Trophoblast cell (in vitro differentiated cells and primary cell): ENCODE measurements around the gene IQSEC3.

Experiments
- DNase-seq, 2 donors: peaks; one replicate each; pipeline ENCODE4 v3.0.0-alpha.2; 2016
- H2AFZ ChIP-seq: 2 replicates; pipeline ENCODE4 v1.6.1; 2013; ENCODE audit warnings: low read length, moderate library complexity, mild to moderate bottlenecking; ENCODE audit not compliant: insufficient read depth, poor library complexity
- H2AK5ac ChIP-seq: 2 replicates; pipeline ENCODE4 v1.6.1; 2013; ENCODE audit warnings: mild to moderate bottlenecking, low read length
- H2BK120ac ChIP-seq: 2 replicates; pipeline ENCODE4 v1.6.1; 2013; ENCODE audit warnings: low read length, mild to moderate bottlenecking, moderate library complexity; ENCODE audit not compliant: insufficient read depth, poor library complexity
- H2BK12ac ChIP-seq: 2 replicates; pipeline ENCODE4 v1.6.1; 2013; ENCODE audit warnings: mild to moderate bottlenecking, low read length, moderate library complexity
- H2BK5ac ChIP-seq: 2 replicates; pipeline ENCODE4 v1.6.1; 2013; ENCODE audit warnings: low read length, low read depth, moderate library complexity, mild to moderate bottlenecking; ENCODE audit not compliant: poor library complexity
- H3K14ac ChIP-seq: 2 replicates; pipeline ENCODE4 v1.6.1; 2013; ENCODE audit warnings: mild to moderate bottlenecking, low read length
- H3K18ac ChIP-seq: 2 replicates; pipeline ENCODE4 v1.6.1; 2013; ENCODE audit warnings: mild to moderate bottlenecking, low read length
- H3K23ac ChIP-seq: 2 replicates; pipeline ENCODE4 v1.6.1; 2013; ENCODE audit warnings: low read length
- H3K27ac ChIP-seq: 2 replicates; pipeline ENCODE4 v1.5.1; 2013; ENCODE audit warnings: low read depth, mild to moderate bottlenecking, inconsistent platforms, low read length, moderate library complexity
- H3K27me3 ChIP-seq: 2 replicates; pipeline ENCODE4 v1.6.1; 2013; ENCODE audit warnings: inconsistent platforms, mild to moderate bottlenecking, low read length, moderate library complexity; ENCODE audit not compliant: insufficient read depth
- H3K36me3 ChIP-seq, 2 experiments: 1 replicate in 1 of 2; 2 replicates in 1 of 2; pipeline ENCODE4 v1.6.1; 2013; ENCODE audit warnings: low read length in 2 of 2, mild to moderate bottlenecking in 2 of 2, moderate library complexity in 1 of 2; ENCODE audit not compliant: insufficient read depth in 2 of 2, control insufficient read depth in 1 of 2
- H3K4ac ChIP-seq: 2 replicates; pipeline ENCODE4 v1.6.1; 2013; ENCODE audit warnings: low read depth, mild to moderate bottlenecking, low read length, moderate library complexity
- H3K4me1 ChIP-seq, 2 experiments: 1 replicate in 1 of 2; 2 replicates in 1 of 2; pipeline ENCODE4 v1.6.1; 2013; ENCODE audit warnings: low read length in 2 of 2, mild to moderate bottlenecking in 2 of 2, moderate library complexity in 1 of 2; ENCODE audit not compliant: insufficient read depth in 2 of 2, control insufficient read depth in 1 of 2
- H3K4me2 ChIP-seq: 2 replicates; pipeline ENCODE4 v1.6.1; 2013; ENCODE audit warnings: inconsistent platforms, mild to moderate bottlenecking, low read length, moderate library complexity
- H3K4me3 ChIP-seq: 2 replicates; pipeline ENCODE4 v1.5.1; 2013; ENCODE audit warnings: mild to moderate bottlenecking, low read depth, low read length, inconsistent platforms
- H3K79me1 ChIP-seq: one replicate; pipeline ENCODE4 v1.6.1; 2013; ENCODE audit warnings: low read length
- H3K79me2 ChIP-seq: 2 replicates; pipeline ENCODE4 v1.6.1; 2013; ENCODE audit warnings: low read length, mild to moderate bottlenecking; ENCODE audit not compliant: control insufficient read depth, insufficient read depth, poor library complexity
- H3K9ac ChIP-seq: 2 replicates; pipeline ENCODE4 v1.6.1; 2013; ENCODE audit warnings: mild to moderate bottlenecking, low read length
- H3K9me3 ChIP-seq: 2 replicates; pipeline ENCODE4 v1.6.1; 2013; ENCODE audit warnings: low read depth, mild to moderate bottlenecking, control low read depth, inconsistent platforms, low read length; ENCODE audit not compliant: insufficient read depth
- H4K12ac ChIP-seq: 2 replicates; pipeline ENCODE4 v1.6.1; 2013; ENCODE audit warnings: low read depth, mild to moderate bottlenecking, low read length, moderate library complexity
- H4K8ac ChIP-seq: 2 replicates; pipeline ENCODE4 v1.6.1; 2013; ENCODE audit warnings: low read depth, mild to moderate bottlenecking, low read length, moderate library complexity
- H4K91ac ChIP-seq: one replicate; pipeline ENCODE4 v1.6.1; 2013; ENCODE audit warnings: low read depth, mild to moderate bottlenecking, low read length, moderate library complexity
- WGBS: extraction: QIAGEN DNeasy Blood & Tissue Kit; methylation state at CpG from one replicate; pipeline ENCODE4 v1.1.7; 2013; ENCODE audit warnings: missing lambda C conversion rate; ENCODE audit not compliant: insufficient read length, insufficient coverage; ENCODE audit errors: extremely low coverage; 5-methylcytosine and 5-hydroxymethylcytosine counted together

The IQSEC3 gene

DNA sequence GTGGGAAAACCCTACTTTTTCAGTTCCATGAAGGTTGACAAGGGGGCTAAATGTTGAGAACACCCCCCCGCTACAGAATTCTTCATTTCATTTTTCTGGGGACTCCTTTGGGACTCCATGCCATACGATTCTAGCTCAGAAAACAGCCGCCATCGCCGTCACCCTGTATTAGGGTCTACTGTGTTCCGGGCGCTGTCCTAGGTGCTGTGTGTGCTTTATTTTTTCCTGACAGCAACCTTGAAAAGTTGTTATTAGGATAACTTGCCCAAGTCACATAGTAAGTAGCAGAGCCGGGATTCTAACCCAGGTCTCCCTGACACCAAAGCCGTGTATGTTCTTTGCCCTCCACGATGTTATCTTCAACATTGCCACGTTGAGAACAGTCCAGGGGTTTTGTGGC, 55.1 kb downstream of the IQSEC3 start:
- Histone ChIP-seq H3K14ac (no peak overlapping the region), H3K79me2 (no peaks in the 10 kb centered on the region), H3K4me2 (no peak overlapping the region), H2BK12ac (no peak overlapping the region), H2BK5ac (no peak overlapping the region), H3K4ac (no peak overlapping the region), H2AK5ac (no peak overlapping the region), H4K91ac (no peak overlapping the region), H3K27me3 (no peaks in the 10 kb centered on the region), H3K4me1 (no peaks in the 10 kb centered on the region), H3K23ac (no peak overlapping the region), H3K9ac (no peak overlapping the region), H3K27ac (no peak overlapping the region), H2BK120ac (no peak overlapping the region), H4K12ac (no peak overlapping the region), H4K8ac (no peak overlapping the region), H3K18ac (no peak overlapping the region), H3K36me3 (no peaks in the 10 kb centered on the region), H3K9me3 (peaks cover 3% of the 10 kb centered on the region), H2AFZ (no peak overlapping the region), H3K79me1 (no peaks in the 10 kb centered on the region), H3K4me3 (no peak overlapping the region)
- no peak for DNase-seq
- WGBS, result no CpG with 5 or more reads among the region's 11 CpGs

- H3K27ac ChIP-seq, result no peak overlapping the region
- H3K4me3 ChIP-seq, result no peak overlapping the region
- H3K14ac ChIP-seq, result no peak overlapping the region
- H3K18ac ChIP-seq, result no peak overlapping the region
- no peak overlapping the region for H2BK12ac ChIP-seq
- no peak for DNase-seq
- H2BK5ac ChIP-seq, result no peak overlapping the region
- H4K12ac ChIP-seq, result no peak overlapping the region
- H4K91ac ChIP-seq, result no peak overlapping the region
- H3K27me3 ChIP-seq, result no peaks in the 10 kb centered on the region
- no peaks in the 10 kb centered on the region for H3K79me1 ChIP-seq
- H3K23ac ChIP-seq, result no peak overlapping the region
- no peak overlapping the region for H3K9ac ChIP-seq
- H3K4me2 ChIP-seq, result no peak overlapping the region
- no peaks in the 10 kb centered on the region for H3K36me3 ChIP-seq
- no peaks in the 10 kb centered on the region for H3K79me2 ChIP-seq
- no peak overlapping the region for H2BK120ac ChIP-seq
- H2AK5ac ChIP-seq, result no peak overlapping the region
- WGBS, result no CpG with 5 or more reads among the region's 7 CpGs
- no peak overlapping the region for H2AFZ ChIP-seq
- H3K4me1 ChIP-seq, result no peaks in the 10 kb centered on the region
- H4K8ac ChIP-seq, result no peak overlapping the region
- H3K9me3 ChIP-seq, result peaks cover 3% of the 10 kb centered on the region
- H3K4ac ChIP-seq, result no peak overlapping the region
Measured at GRCh38 chr12:125075-125474, 58.5 kb downstream of the IQSEC3 start.

GRCh38 chr12:125566-125965, 59.0 kb downstream of the IQSEC3 start:
- H3K36me3 ChIP-seq, result no peaks in the 10 kb centered on the region
- no peak overlapping the region for H2AFZ ChIP-seq
- no peak overlapping the region for H4K8ac ChIP-seq
- H4K12ac ChIP-seq, result no peak overlapping the region
- no peaks in the 10 kb centered on the region for H3K27me3 ChIP-seq
- H2BK120ac ChIP-seq, result no peak overlapping the region
- no CpG with 5 or more reads among the region's 23 CpGs for WGBS
- no peak for DNase-seq
- no peak overlapping the region for H3K4me3 ChIP-seq
- no peak overlapping the region for H4K91ac ChIP-seq
- H2AK5ac ChIP-seq, result no peak overlapping the region
- H3K4me1 ChIP-seq, result no peaks in the 10 kb centered on the region
- peaks cover 3% of the 10 kb centered on the region for H3K9me3 ChIP-seq
- H3K4me2 ChIP-seq, result no peak overlapping the region
- H2BK5ac ChIP-seq, result no peak overlapping the region
- H3K79me1 ChIP-seq, result no peaks in the 10 kb centered on the region
- no peak overlapping the region for H3K23ac ChIP-seq
- H3K14ac ChIP-seq, result no peak overlapping the region
- H2BK12ac ChIP-seq, result no peak overlapping the region
- no peak overlapping the region for H3K27ac ChIP-seq
- H3K9ac ChIP-seq, result no peak overlapping the region
- no peaks in the 10 kb centered on the region for H3K79me2 ChIP-seq
- no peak overlapping the region for H3K18ac ChIP-seq
- H3K4ac ChIP-seq, result no peak overlapping the region

DNA sequence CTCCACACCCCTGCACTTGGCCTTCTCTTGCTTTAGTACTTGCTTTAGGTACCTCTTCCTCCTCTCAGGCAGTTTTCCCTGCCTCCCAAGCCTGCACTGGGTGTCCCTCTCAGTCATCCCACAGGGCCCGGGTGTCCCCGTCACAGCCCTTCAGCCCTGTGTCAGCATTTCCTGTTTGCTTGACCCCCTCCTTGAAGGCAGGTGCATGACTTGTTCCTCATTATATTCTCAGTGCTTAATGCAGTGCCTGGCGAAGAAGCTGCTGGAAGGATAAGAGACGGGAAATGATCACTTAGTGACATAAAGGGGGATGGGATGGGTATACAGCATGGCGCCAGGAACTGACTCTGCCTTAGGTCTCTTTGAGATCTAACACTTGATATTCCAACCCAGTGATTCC, 61.5 kb downstream of the IQSEC3 start:
- Histone ChIP-seq H4K8ac (no peak overlapping the region), H3K4ac (no peak overlapping the region), H3K14ac (no peak overlapping the region), H2BK5ac (no peak overlapping the region), H3K27me3 (no peaks in the 10 kb centered on the region), H3K36me3 (no peaks in the 10 kb centered on the region), H3K4me1 (no peaks in the 10 kb centered on the region), H2AFZ (no peak overlapping the region), H3K18ac (no peak overlapping the region), H2BK12ac (no peak overlapping the region), H3K27ac (no peak overlapping the region), H3K9me3 (peaks cover 3% of the 10 kb centered on the region), H3K4me2 (no peak overlapping the region), H2BK120ac (no peak overlapping the region), H3K4me3 (no peak overlapping the region), H4K91ac (no peak overlapping the region), H2AK5ac (no peak overlapping the region), H3K9ac (no peak overlapping the region), H3K23ac (no peak overlapping the region), H4K12ac (no peak overlapping the region), H3K79me1 (no peaks in the 10 kb centered on the region), H3K79me2 (no peaks in the 10 kb centered on the region)
- no peak for DNase-seq
- no CpG with 5 or more reads among the region's 5 CpGs for WGBS
